HL-60 (cell line): Measurements from ENCODE around the gene RNF223.

Source experiments
- CTCF ChIP-seq: IDR thresholded peaks from one replicate; pipeline ENCODE4 v1.5.1; 2011; ENCODE audit warnings: low read length, control low read depth, inconsistent platforms; ENCODE audit not compliant: insufficient read depth
- POLR2AphosphoS5 ChIP-seq: IDR thresholded peaks from 2 replicates; pipeline ENCODE4 v1.6.1; 2012; ENCODE audit warnings: low read depth
- REST ChIP-seq: IDR thresholded peaks from 2 replicates; pipeline ENCODE4 v1.6.1; 2012; ENCODE audit warnings: low read depth; ENCODE audit not compliant: insufficient replicate concordance
- SPI1 ChIP-seq: IDR thresholded peaks from 2 replicates; pipeline ENCODE4 v1.6.1; 2012; ENCODE audit warnings: low read depth, mild to moderate bottlenecking, borderline replicate concordance

GRCh38 chr1:1121611-1122077, 47.5 kb upstream of the RNF223 start:
- TF ChIP-seq CTCF, result no peak
- TF ChIP-seq POLR2AphosphoS5, result no peak
- TF ChIP-seq REST, result no peak
- TF ChIP-seq SPI1, result no peak
